Natural killer cell treated with Interleukin-12 subunit alpha and Interleukin-12 subunit beta and Interleukin-15 and Interleukin-18, amount 100 ng/mL, for 72 hours (primary cell): Measurements from ENCODE around the gene BLMH. TPM values are rescaled to one million over a fixed set of nuclear protein-coding genes. Genes with fewer than 3 reads are reported as not detected.

Source experiments
- ATAC-seq, 2 donors: fragments of 150-1000 bp; cut with Tn5 transposase in 1 of 2; sonication (Bioruptor Pico), chemical (Tn5 transposase) in 1 of 2; 2 replicates each; pipeline ENCODE4 v1.10.0; 2021
- DNase-seq: peaks from one replicate; pipeline ENCODE4 v3.0.0; 2022; ENCODE audit warnings: low spot score
- H3K27ac Mint-ChIP-seq, 2 donors: 1 replicate in 1 of 2; 2 replicates in 1 of 2; pipeline ENCODE4 v1.8.0; 2022; ENCODE audit warnings: mixed read lengths in 2 of 2, mild to moderate bottlenecking in 1 of 2, moderate library complexity in 1 of 2
- H3K27me3 Mint-ChIP-seq, 2 donors: 1 replicate in 1 of 2; 2 replicates in 1 of 2; pipeline ENCODE4 v1.8.0; 2022; ENCODE audit warnings: mixed read lengths in 2 of 2
- H3K36me3 Mint-ChIP-seq: one replicate; pipeline ENCODE4 v1.8.0; 2022; ENCODE audit warnings: mixed read lengths
- H3K4me1 Mint-ChIP-seq, 2 donors: 1 replicate in 1 of 2; 2 replicates in 1 of 2; pipeline ENCODE4 v1.8.0; 2022; ENCODE audit warnings: low read depth in 2 of 2, mixed read lengths in 2 of 2, mild to moderate bottlenecking in 1 of 2
- H3K4me3 Mint-ChIP-seq: one replicate; pipeline ENCODE4 v1.8.0; 2022; ENCODE audit warnings: mixed read lengths
- H3K9me3 Mint-ChIP-seq: 2 replicates; pipeline ENCODE4 v1.8.0; 2022; ENCODE audit warnings: mixed read lengths
- total RNA-seq, 2 donors: library from RNA; stranded (reverse); gene quantifications; one replicate each; pipeline ENCODE4 v1.2.3, GENCODE V29; 2022

BLMH gene
- total RNA-seq, 2 donors from 2014 or later = 52.5 to 97.5 TPM

DNA sequence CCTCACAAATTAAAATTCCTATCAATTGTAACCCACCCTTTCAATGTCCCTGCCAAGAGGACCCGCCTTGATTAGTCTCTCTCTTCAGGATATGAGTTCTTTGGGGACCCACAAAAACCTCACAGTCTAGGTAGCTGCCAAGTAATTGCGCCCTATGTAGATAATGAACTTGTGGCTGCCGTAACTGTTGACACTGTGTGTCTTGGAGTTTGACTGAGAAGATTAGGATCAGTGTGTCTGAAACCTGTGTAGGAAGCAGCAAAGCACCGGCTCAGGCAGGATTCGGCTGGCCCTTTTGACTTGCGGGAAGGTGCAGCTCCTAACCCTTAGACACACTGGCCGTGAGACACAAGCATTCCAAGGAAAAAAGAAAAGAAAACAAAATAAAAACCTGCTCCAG lies 38.4 kb downstream of the BLMH start:
- Mint-ChIP-seq H3K4me3 (no peak overlapping the region), H3K27me3 (no peaks in the 10 kb centered on the region), H3K27ac (no peak overlapping the region), H3K4me1 (peaks cover 5 to 10% of the 10 kb centered on the region in 2 donors), H3K36me3 (peaks cover 24% of the 10 kb centered on the region), H3K9me3 (no peaks in the 10 kb centered on the region)
- DNase-seq (no peak), ATAC-seq (no peak)

DNA sequence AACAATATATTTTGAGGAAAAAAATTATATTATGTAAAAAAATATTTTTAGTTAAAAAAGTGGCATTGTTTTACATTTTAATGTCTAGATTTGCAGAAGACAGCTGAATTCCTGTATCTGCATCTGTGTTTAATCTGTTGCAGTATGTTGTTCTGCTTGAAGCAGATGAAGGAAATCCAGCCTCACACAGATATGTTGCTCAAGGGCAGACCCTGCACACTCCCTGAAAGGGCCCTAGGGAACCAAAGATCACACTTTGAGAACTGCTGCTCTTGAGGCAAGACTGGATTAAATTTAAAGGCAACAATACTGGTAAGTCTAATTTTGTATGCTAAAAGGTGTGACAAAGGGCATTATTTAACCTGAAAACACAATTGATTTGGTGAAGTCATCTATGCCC lies 39.8 kb downstream of the BLMH start:
- Mint-ChIP-seq H3K4me3 (no peak overlapping the region), H3K27me3 (no peaks in the 10 kb centered on the region), H3K36me3 (peaks cover 34% of the 10 kb centered on the region), H3K27ac (no peak overlapping the region), H3K9me3 (no peaks in the 10 kb centered on the region), H3K4me1 (peaks cover 10 to 17% of the 10 kb centered on the region in 2 donors)
- DNase-seq (no peak), ATAC-seq (no peak)

DNA sequence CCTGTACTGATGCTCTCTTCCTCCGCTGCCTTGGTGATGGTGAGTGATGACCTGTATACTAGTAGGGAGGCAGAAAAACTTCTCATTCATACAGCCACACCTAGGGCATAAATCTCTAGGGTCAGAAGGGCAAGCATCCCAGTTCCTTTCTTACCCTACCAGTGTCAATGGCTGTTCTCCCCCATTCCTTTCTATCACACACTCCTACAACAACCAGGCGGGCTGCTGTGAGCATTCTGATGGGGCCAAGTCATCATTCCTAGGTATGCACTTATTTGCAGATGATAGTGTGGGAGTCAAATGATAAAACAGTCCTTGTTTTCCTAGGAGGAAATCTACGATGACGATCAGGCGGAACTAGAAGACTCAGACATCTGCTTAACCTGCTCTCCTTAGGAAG lies 42.3 kb downstream of the BLMH start:
- Mint-ChIP-seq H3K36me3 (peaks cover 36% of the 10 kb centered on the region), H3K27me3 (no peaks in the 10 kb centered on the region), H3K27ac (no peak overlapping the region), H3K9me3 (no peaks in the 10 kb centered on the region), H3K4me3 (no peak overlapping the region), H3K4me1 (peaks cover 15 to 24% of the 10 kb centered on the region in 2 donors)
- DNase-seq (no peak), ATAC-seq (no peak)

- no peak for ATAC-seq
- H3K27me3 Mint-ChIP-seq = no peaks in the 10 kb centered on the region
- H3K4me3 Mint-ChIP-seq = no peak overlapping the region
- H3K4me1 Mint-ChIP-seq = peaks cover 15 to 24% of the 10 kb centered on the region in 2 donors
- no peak for DNase-seq
- no peaks in the 10 kb centered on the region for H3K9me3 Mint-ChIP-seq
- peaks cover 36% of the 10 kb centered on the region for H3K36me3 Mint-ChIP-seq
- no peak overlapping the region for H3K27ac Mint-ChIP-seq
Observed at GRCh38 chr17:30248786-30249185, 43.0 kb downstream of the BLMH start.

DNA sequence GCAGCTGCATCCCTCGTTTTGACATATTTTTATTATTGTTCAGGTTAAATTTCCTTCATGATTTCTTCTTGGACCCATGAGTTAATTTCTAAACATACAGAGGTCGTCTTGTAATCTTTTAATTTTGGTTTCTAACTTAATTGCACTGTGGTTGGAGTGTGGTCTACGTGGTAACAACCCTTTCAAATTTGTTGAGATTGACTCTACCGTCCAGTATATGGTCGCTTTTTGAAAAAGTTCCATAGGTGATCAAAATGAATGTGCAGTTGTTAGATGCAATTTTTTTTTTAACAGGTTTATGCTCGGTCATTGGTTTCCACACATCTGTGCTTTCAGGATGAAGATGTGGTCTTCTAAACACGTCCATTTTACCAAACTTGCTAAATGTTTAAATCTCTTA lies 45.3 kb downstream of the BLMH start:
- peaks cover 15 to 24% of the 10 kb centered on the region in 2 donors for H3K4me1 Mint-ChIP-seq
- H3K4me3 Mint-ChIP-seq = no peak overlapping the region
- peaks cover 36% of the 10 kb centered on the region for H3K36me3 Mint-ChIP-seq
- H3K9me3 Mint-ChIP-seq = no peaks in the 10 kb centered on the region
- peak; percentile 76 to 82 for ATAC-seq
- peak overlapping the region in 1 of 2 donors; percentile 8 for H3K27ac Mint-ChIP-seq
- no peaks in the 10 kb centered on the region for H3K27me3 Mint-ChIP-seq
- DNase-seq = no peak

DNA sequence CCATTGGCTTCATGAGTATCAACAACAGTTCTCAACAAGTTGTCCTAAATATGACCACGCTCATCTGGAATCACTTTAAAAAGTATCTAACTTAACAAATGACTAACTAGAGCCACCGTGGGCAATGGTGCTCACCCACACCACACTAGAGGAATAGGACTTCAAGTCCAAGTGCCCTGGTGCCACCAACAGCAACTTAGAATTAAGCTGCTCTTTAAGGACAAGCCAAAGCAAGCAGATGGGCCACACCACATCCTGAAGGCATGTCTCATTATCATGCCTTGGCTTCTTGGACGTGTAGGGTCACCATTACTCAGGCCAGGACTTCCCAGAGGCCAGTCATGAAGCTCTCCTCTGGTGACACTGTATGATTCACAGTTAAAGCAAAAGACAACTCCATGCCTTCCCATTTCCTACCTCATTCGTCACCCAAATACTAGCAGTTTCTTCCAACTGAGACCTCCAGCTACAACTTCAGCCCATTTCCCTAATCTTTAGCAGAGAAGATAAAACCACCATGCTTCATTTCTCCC lies 46.8 kb downstream of the BLMH start:
- no peak for ATAC-seq
- no peak overlapping the region for H3K27ac Mint-ChIP-seq

DNA sequence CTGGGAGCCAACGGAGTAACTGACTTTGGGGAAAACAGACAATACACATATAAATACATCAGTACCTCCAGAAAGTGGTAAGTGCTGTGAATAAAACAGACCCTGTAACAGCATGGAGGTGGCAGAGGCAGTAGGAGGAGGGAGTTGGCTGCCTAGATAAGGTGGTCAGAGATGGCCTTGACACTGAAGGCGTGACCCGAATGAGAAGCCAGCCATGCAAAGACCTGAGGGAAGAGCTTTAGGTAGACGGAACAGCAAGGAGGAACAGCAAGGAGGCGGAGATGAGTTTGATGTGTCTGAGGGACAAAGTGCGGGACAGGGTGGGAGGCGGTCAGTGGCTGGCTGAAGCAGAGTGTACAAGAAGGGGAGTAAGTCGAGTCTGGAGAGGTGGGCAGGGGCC lies 48.2 kb downstream of the BLMH start:
- peaks cover 19 to 24% of the 10 kb centered on the region in 2 donors for H3K4me1 Mint-ChIP-seq
- ATAC-seq (no peak), DNase-seq (no peak)
- peaks cover 2 to 4% of the 10 kb centered on the region in 2 donors for H3K27me3 Mint-ChIP-seq
- H3K36me3 Mint-ChIP-seq = peaks cover 20% of the 10 kb centered on the region
- H3K27ac Mint-ChIP-seq = no peak overlapping the region
- no peak overlapping the region for H3K4me3 Mint-ChIP-seq
- H3K9me3 Mint-ChIP-seq = no peaks in the 10 kb centered on the region

More for the DNA sequence above, 46.8 kb downstream of the BLMH start:
- H3K4me1 Mint-ChIP-seq = peaks cover 15 to 20% of the 10 kb centered on the region in 2 donors
- no peak overlapping the region for H3K4me3 Mint-ChIP-seq
- H3K27me3 Mint-ChIP-seq = no peaks in the 10 kb centered on the region
- DNase-seq = no peak
- H3K9me3 Mint-ChIP-seq = no peaks in the 10 kb centered on the region
- H3K36me3 Mint-ChIP-seq = peaks cover 29% of the 10 kb centered on the region

GRCh38 chr17:30243002-30243401 lies 48.7 kb downstream of the BLMH start:
- DNase-seq = no peak
- Mint-ChIP-seq H3K4me3 (no peak overlapping the region), H3K27me3 (peaks cover 5 to 10% of the 10 kb centered on the region in 2 donors), H3K27ac (no peak overlapping the region), H3K4me1 (peaks cover 21 to 27% of the 10 kb centered on the region in 2 donors), H3K36me3 (peaks cover 14% of the 10 kb centered on the region), H3K9me3 (no peaks in the 10 kb centered on the region)
- ATAC-seq = no peak

GRCh38 chr17:30241051-30241450 lies 50.7 kb downstream of the BLMH start:
- H3K4me3 Mint-ChIP-seq = no peak overlapping the region

GRCh38 chr17:30240177-30240576 lies 51.6 kb downstream of the BLMH start:
- H3K27me3 Mint-ChIP-seq = peaks cover 19 to 22% of the 10 kb centered on the region in 2 donors
- no peak for DNase-seq
- H3K4me3 Mint-ChIP-seq = no peak overlapping the region
- ATAC-seq = no peak
- no peaks in the 10 kb centered on the region for H3K9me3 Mint-ChIP-seq
- H3K36me3 Mint-ChIP-seq = no peaks in the 10 kb centered on the region
- H3K4me1 Mint-ChIP-seq = peaks cover 6 to 19% of the 10 kb centered on the region in 2 donors
- H3K27ac Mint-ChIP-seq = no peak overlapping the region

More at GRCh38 chr17:30241051-30241450, 50.7 kb downstream of the BLMH start:
- Mint-ChIP-seq H3K36me3 (no peaks in the 10 kb centered on the region), H3K27ac (no peak overlapping the region), H3K9me3 (no peaks in the 10 kb centered on the region), H3K27me3 (peaks cover 15 to 17% of the 10 kb centered on the region in 2 donors), H3K4me1 (peaks cover 6 to 17% of the 10 kb centered on the region in 2 donors)
- no peak for DNase-seq
- no peak for ATAC-seq

DNA sequence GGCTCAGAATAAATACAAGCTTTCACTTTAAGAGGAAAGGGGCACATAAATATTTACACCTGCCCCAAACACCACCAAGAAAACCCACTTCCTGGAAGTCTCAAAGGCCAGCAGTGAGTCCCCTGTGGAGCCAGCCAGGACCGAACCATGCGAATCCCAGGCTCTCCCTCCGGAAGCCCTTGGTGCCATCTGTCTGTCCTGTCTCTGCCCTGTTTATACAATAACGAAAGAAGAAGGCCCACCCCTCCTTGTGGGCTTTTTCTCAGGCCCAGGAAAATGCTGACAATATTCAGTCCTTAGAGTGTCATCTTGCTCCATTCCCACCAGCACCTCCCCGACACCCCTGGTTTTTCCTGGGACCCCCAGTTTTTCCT lies 52.7 kb downstream of the BLMH start:
- Mint-ChIP-seq H3K36me3 (no peaks in the 10 kb centered on the region), H3K4me1 (peaks cover 12 to 23% of the 10 kb centered on the region in 2 donors), H3K27me3 (peaks cover 28 to 33% of the 10 kb centered on the region in 2 donors), H3K4me3 (no peak overlapping the region), H3K27ac (no peak overlapping the region), H3K9me3 (no peaks in the 10 kb centered on the region)
- DNase-seq (no peak), ATAC-seq (no peak)

GRCh38 chr17:30238387-30239088 lies 53.2 kb downstream of the BLMH start:
- no peak for DNase-seq
- Mint-ChIP-seq H3K27me3 (peaks cover 32 to 38% of the 10 kb centered on the region in 2 donors), H3K27ac (no peak overlapping the region), H3K4me3 (no peak overlapping the region), H3K9me3 (no peaks in the 10 kb centered on the region), H3K36me3 (no peaks in the 10 kb centered on the region), H3K4me1 (peaks cover 12 to 23% of the 10 kb centered on the region in 2 donors)
- no peak for ATAC-seq

GRCh38 chr17:30238003-30238344 lies 53.8 kb downstream of the BLMH start:
- no peaks in the 10 kb centered on the region for H3K36me3 Mint-ChIP-seq
- H3K4me1 Mint-ChIP-seq = peaks cover 12 to 23% of the 10 kb centered on the region in 2 donors

DNA sequence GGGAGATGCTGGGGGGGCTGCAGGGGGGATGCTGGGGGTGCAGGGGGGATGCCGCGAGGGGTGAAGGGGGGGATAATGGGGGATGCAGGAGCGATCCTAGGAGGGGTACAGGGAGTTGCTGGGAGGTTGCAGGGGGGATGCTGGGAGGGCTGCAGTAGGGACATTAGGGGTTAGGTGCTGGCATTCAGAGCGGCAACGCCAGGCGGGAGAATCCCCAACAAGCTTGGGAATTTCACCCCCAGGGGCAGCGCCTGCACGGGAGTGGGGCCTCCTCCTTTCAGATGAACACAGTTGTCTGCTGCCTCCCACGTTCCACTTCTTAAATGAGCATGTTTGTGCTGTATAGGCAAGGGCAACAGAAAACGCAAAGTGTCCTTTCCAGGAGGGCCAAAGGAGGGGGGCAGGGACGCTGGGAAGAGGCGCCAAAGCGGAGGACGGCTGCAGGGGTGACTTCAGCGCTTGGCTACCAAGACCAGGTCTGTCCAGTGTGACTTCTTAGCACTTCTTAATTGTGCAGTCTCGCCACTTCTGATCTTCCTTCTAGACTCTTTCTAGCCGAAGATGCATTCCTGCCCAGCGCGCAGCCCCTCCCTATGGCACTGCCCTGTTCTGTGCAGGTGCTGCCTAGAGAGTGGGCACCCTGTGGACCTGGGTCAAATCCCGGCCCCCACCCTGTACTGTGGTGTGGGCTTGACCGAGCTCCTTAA lies 54.3 kb downstream of the BLMH start:
- no peak overlapping the region for H3K4me3 Mint-ChIP-seq
- H3K27ac Mint-ChIP-seq = no peak overlapping the region
- H3K4me1 Mint-ChIP-seq = peaks cover 12 to 23% of the 10 kb centered on the region in 2 donors
- H3K9me3 Mint-ChIP-seq = no peaks in the 10 kb centered on the region
- no peaks in the 10 kb centered on the region for H3K36me3 Mint-ChIP-seq
- ATAC-seq (no peak), DNase-seq (no peak)
- peaks cover 41 to 49% of the 10 kb centered on the region in 2 donors for H3K27me3 Mint-ChIP-seq

More at GRCh38 chr17:30238003-30238344, 53.8 kb downstream of the BLMH start:
- no peaks in the 10 kb centered on the region for H3K9me3 Mint-ChIP-seq
- H3K4me3 Mint-ChIP-seq = no peak overlapping the region
- DNase-seq (no peak), ATAC-seq (no peak)
- peaks cover 36 to 44% of the 10 kb centered on the region in 2 donors for H3K27me3 Mint-ChIP-seq
- H3K27ac Mint-ChIP-seq = no peak overlapping the region
